GM12878 (cell line): ENCODE measurements around the gene TNIP1. TPM values are rescaled to one million over a fixed set of nuclear protein-coding genes. Genes with fewer than 3 reads are reported as not detected.

Experiments used
- ATAC-seq: fragments of 200-7000 bp; cut with Tn5 transposase; 3 replicates; pipeline ENCODE4 v1.9.1; 2020; ENCODE audit warnings: mild to moderate bottlenecking, moderate library complexity
- BruUV-seq: library from RNA; stranded (reverse); fragments of 400-500 nt; replicated peaks from 2 replicates; lab custom pipeline; 2021; lab: Mats Ljungman, UMichigan
- CTCF ChIA-PET: fragments of 300-600 bp; sonication (Branson Sonifier 250); formaldehyde crosslinking; extraction: SDS; loops from one replicate; lab custom pipeline; 2021; ENCODE audit warnings: inconsistent platforms; lab: Yijun Ruan, JAX
- POLR2A ChIA-PET: fragments of 350-600 bp; formaldehyde crosslinking; extraction: SDS; loops from one replicate; lab custom pipeline; 2021; ENCODE audit warnings: inconsistent platforms; lab: Charles Lee
- RAD21 ChIA-PET: fragments of 300-600 bp; sonication (Branson Sonifier 250); formaldehyde crosslinking; loops from one replicate; lab custom pipeline; 2023; ENCODE audit warnings: antibody characterized with exemption; ENCODE audit not compliant: unreplicated experiment; lab: Charles Lee
- SMC1A ChIA-PET: fragments of 300-600 bp; sonication (Branson Sonifier 250); formaldehyde crosslinking; loops from one replicate; lab custom pipeline; 2023; ENCODE audit not compliant: unreplicated experiment, uncharacterized antibody; lab: Charles Lee
- DNase-seq: peaks from one replicate; pipeline ENCODE4 v3.0.0-alpha.2; 2011; ENCODE audit warnings: low read depth, low spot score
- FAIRE-seq: peaks from 3 replicates; lab custom pipeline; 2011; peaks lifted over from hg19 to GRCh38; lab: Jason Lieb, UNC
- H2AFZ ChIP-seq: 2 replicates; pipeline ENCODE4 v1.6.0; 2011; ENCODE audit warnings: low read depth, low read length, control low read depth; ENCODE audit not compliant: control insufficient read depth
- H3K27ac ChIP-seq: 2 replicates; pipeline ENCODE4 v1.5.1; 2011; ENCODE audit warnings: control low read depth; ENCODE audit not compliant: control insufficient read depth, insufficient read depth
- H3K27me3 ChIP-seq, 2 experiments: replicated peaks in 1 of 2; 2 replicates each; pipeline versions ENCODE4 v1.6.0 to v1.6.1; 2011; ENCODE audit warnings: low read length in 1 of 2; ENCODE audit not compliant: control insufficient read depth in 2 of 2, insufficient read depth in 2 of 2
- H3K36me3 ChIP-seq, 2 experiments: 2 replicates each; pipeline ENCODE4 v1.5.1; 2011; ENCODE audit warnings: low read length in 1 of 2; ENCODE audit not compliant: control insufficient read depth in 2 of 2, insufficient read depth in 2 of 2
- H3K4me1 ChIP-seq: 2 replicates; pipeline ENCODE4 v1.6.1; 2011; ENCODE audit warnings: mild to moderate bottlenecking, low read length, moderate library complexity, mixed read lengths; ENCODE audit not compliant: control insufficient read depth, insufficient read depth
- H3K4me2 ChIP-seq: 2 replicates; pipeline ENCODE4 v1.6.0; 2011; ENCODE audit warnings: control low read depth; ENCODE audit not compliant: control insufficient read depth, insufficient read depth
- H3K4me3 ChIP-seq: fragments of 200-600 bp; sonication (generic); 2 replicates; pipeline ENCODE4 v1.5.1; 2016
- H3K79me2 ChIP-seq: 2 replicates; pipeline ENCODE4 v1.6.0; 2011; ENCODE audit warnings: low read length; ENCODE audit not compliant: control insufficient read depth, insufficient read depth
- H3K9ac ChIP-seq: 2 replicates; pipeline ENCODE4 v1.8.0; 2011; ENCODE audit warnings: low read length, control low read depth, mixed read lengths; ENCODE audit not compliant: control insufficient read depth, insufficient read depth
- H3K9me3 ChIP-seq: replicated peaks from 3 replicates; pipeline ENCODE4 v1.5.1; 2011; ENCODE audit warnings: mild to moderate bottlenecking, low read length; ENCODE audit not compliant: control insufficient read depth, insufficient read depth
- H4K20me1 ChIP-seq: 2 replicates; pipeline ENCODE4 v1.6.0; 2011; ENCODE audit not compliant: control insufficient read depth, insufficient read depth
- GABPA ChIP-seq: IDR thresholded peaks from 2 replicates; pipeline ENCODE4 v1.6.1; 2014; ENCODE audit warnings: antibody characterized with exemption, low read depth, mild to moderate bottlenecking, inconsistent platforms
- HSF1 ChIP-seq: fragments of 150-350 bp; IDR thresholded peaks from 2 replicates; pipeline ENCODE4 v1.6.1; 2014; ENCODE audit warnings: mild to moderate bottlenecking, low read depth, low read length
- MXI1 ChIP-seq: fragments of 150-350 bp; IDR thresholded peaks from 2 replicates; pipeline ENCODE4 v1.6.1; 2011; ENCODE audit warnings: low read depth, mild to moderate bottlenecking, inconsistent platforms, low read length, improper control_type of control experiment
- MYB ChIP-seq: fragments of 150-350 bp; IDR thresholded peaks from 2 replicates; pipeline ENCODE4 v1.6.1; 2014; ENCODE audit warnings: mild to moderate bottlenecking, low read depth, low read length, borderline replicate concordance
- POLR2A ChIP-seq: IDR thresholded peaks from 2 replicates; pipeline ENCODE4 v1.6.1; 2011; ENCODE audit warnings: low read depth, mild to moderate bottlenecking, low read length
- POLR2AphosphoS2 ChIP-seq: IDR thresholded peaks from 2 replicates; pipeline ENCODE4 v1.6.1; 2011; ENCODE audit warnings: low read depth, mild to moderate bottlenecking, low read length, improper control_type of control experiment, moderate library complexity
- POLR2AphosphoS5 ChIP-seq: IDR thresholded peaks from 2 replicates; pipeline ENCODE4 v1.6.1; 2011; ENCODE audit warnings: mild to moderate bottlenecking, low read length, inconsistent platforms
- REST ChIP-seq: IDR thresholded peaks from 2 replicates; pipeline ENCODE4 v1.6.1; 2012; ENCODE audit warnings: mild to moderate bottlenecking, low read depth, low read length
- SMARCA5 ChIP-seq: fragments of 450-650 bp; IDR thresholded peaks from 2 replicates; pipeline ENCODE4 v1.6.1; 2017; ENCODE audit warnings: mild to moderate bottlenecking
- SPI1 ChIP-seq: IDR thresholded peaks from 2 replicates; pipeline ENCODE4 v1.6.1; 2011; ENCODE audit warnings: low read depth, mild to moderate bottlenecking, low read length, moderate library complexity, borderline replicate concordance; ENCODE audit not compliant: insufficient read depth
- TAF1 ChIP-seq: IDR thresholded peaks from 2 replicates; pipeline ENCODE4 v1.6.1; 2011; ENCODE audit warnings: mild to moderate bottlenecking, low read depth, low read length, borderline replicate concordance
- TBL1XR1 ChIP-seq: IDR thresholded peaks from 2 replicates; pipeline ENCODE4 v1.6.1; 2012; ENCODE audit warnings: low read depth, low read length, improper control_type of control experiment
- TCF12 ChIP-seq: IDR thresholded peaks from 2 replicates; pipeline ENCODE4 v1.6.1; 2011; ENCODE audit warnings: low read depth, mild to moderate bottlenecking, low read length
- ZBED1 ChIP-seq: IDR thresholded peaks from 2 replicates; pipeline ENCODE4 v1.6.1; 2016; ENCODE audit warnings: borderline replicate concordance
- WGBS: methylation state at CpG from one replicate; pipeline ENCODE4 v1.1.6; 2016; ENCODE audit warnings: low lambda C conversion rate; ENCODE audit not compliant: insufficient replicate concordance, insufficient coverage; ENCODE audit errors: missing lambda C conversion rate; 5-methylcytosine and 5-hydroxymethylcytosine counted together
- in situ Hi-C: fragments of 300-500 bp; cut with MboI; formaldehyde crosslinking; loops from 9 replicates; pipeline ENCODE4 v1.14.3; 2018; ENCODE audit warnings: mixed read lengths
- intact Hi-C: fragments of 100-400 bp; cut with micrococcal nuclease; formaldehyde crosslinking; loops from one replicate; pipeline ENCODE4 v1.14.2; 2022; ENCODE audit not compliant: unreplicated experiment
- polyA plus RNA-seq, 11 experiments: library from polyadenylated mRNA; depleted of rRNA in 4 of 11; unstranded in 6 of 11; stranded (reverse) in 5 of 11; fragments of >200 nt; fragmentation: Nextera tagmentation in 4 of 11; fragmentation: Illumina TruSeq in 1 of 11; extraction: Ambion mirVana in 4 of 11; extraction: Trizol in 1 of 11; gene quantifications; 1 replicate in 1 of 11; 2 replicates in 10 of 11; pipeline versions ENCODE4 v1.2.1 to v1.2.3, GENCODE V29; 2011 to 2016; ENCODE audit warnings: inconsistent platforms in 2 of 11, missing spikeins in 2 of 11, low read depth in 1 of 11
- total RNA-seq, 4 experiments: library from RNA; depleted of rRNA in 3 of 4; stranded (reverse); fragments of >200 nt in 3 of 4; fragmentation: Illumina TruSeq in 1 of 4; extraction: Trizol in 1 of 4; gene quantifications; 2 replicates each; pipeline versions ENCODE4 v1.2.1 to v1.2.3, GENCODE V29; 2013 to 2021

The TNIP1 gene
- total and polyA plus RNA-seq, 10 of the 15 experiments (the other 5 are each of a cell fraction or from before 2014, with no cell fraction given): 4.4 to 279 (median 150) TPM

GRCh38 chr5:151031554-151031953 lies 49.3 kb downstream of the TNIP1 start:
- no peak for DNase-seq
- no peak for ATAC-seq
- intact Hi-C loops (no loop called here), in situ Hi-C loops (no loop called here)
- Histone ChIP-seq H4K20me1 (no peaks in the 10 kb centered on the region; the same call in 1 of the 2 replicates), H3K4me3 (no peak overlapping the region), H3K27me3 (no peaks in the 10 kb centered on the region), H2AFZ (no peak overlapping the region), H3K4me2 (no peak overlapping the region), H3K27ac (no peak overlapping the region), H3K9me3 (no peaks in the 10 kb centered on the region), H3K79me2 (no peaks in the 10 kb centered on the region), H3K36me3 (peaks cover 41 to 59% of the 10 kb centered on the region in 2 experiments), H3K9ac (no peak overlapping the region), H3K4me1 (no peaks in the 10 kb centered on the region)
- 85% methylated on average over 11 of the region's 11 CpGs for WGBS
- no TSS peak for BruUV-seq
- RAD21 ChIA-PET: no interaction called here
- SMC1A ChIA-PET: interaction anchor here (0.7 kb wide), 1 partner anchor 9 kb away, joined by 4 read pairs; no protein-coding TSS in a partner anchor
- POLR2A ChIA-PET: no interaction called here
- no peak for FAIRE-seq
- CTCF ChIA-PET: interaction anchor here (1.0 to 1.6 kb wide), 2 partner anchors 19 to 85 kb away, joined by 3 to 4 read pairs; no protein-coding TSS in a partner anchor
- TF ChIP-seq POLR2AphosphoS5 (peak; percentile 44; the same call in 1 of the 2 replicates), TBL1XR1 (no peak), MXI1 (no peak), MYB (no peak), POLR2AphosphoS2 (0 out of 2 replicates have a peak, but pooled peaks have one; percentile 4), TCF12 (no peak), TAF1 (no peak), GABPA (no peak), SMARCA5 (no peak), POLR2A (peak; percentile 27; the same call in 1 of the 2 replicates), ZBED1 (no peak), HSF1 (no peak), SPI1 (no peak), REST (no peak)
